GM21381 (cell line): Measurements from ENCODE around the gene HIBCH.
"Not testable (repeated sequence)": the region's sequence is repeated elsewhere in the genome, so short reads cannot be mapped to it uniquely, and the experiment has no call there.

Experiments used
- ATAC-seq: cut with Tn5 transposase; IDR thresholded peaks from one replicate; pipeline ENCODE4 v1.9.1; 2021; ENCODE audit warnings: mild to moderate bottlenecking, moderate library complexity; ENCODE audit not compliant: unreplicated experiment

HIBCH gene

GRCh38 chr2:190311893-190312634 is 7.6 kb downstream of the HIBCH start:
- no peak for ATAC-seq

- no peak for ATAC-seq
Observed at GRCh38 chr2:190308031-190308430, 11.6 kb downstream of the HIBCH start.

GRCh38 chr2:190304404-190304803 is 15.2 kb downstream of the HIBCH start:
- no peak for ATAC-seq

- ATAC-seq: no peak
Observed at GRCh38 chr2:190303647-190304046, 16.0 kb downstream of the HIBCH start.

- ATAC-seq: no peak
Observed at GRCh38 chr2:190302052-190302451, 17.6 kb downstream of the HIBCH start.

- no peak for ATAC-seq
Observed at GRCh38 chr2:190301032-190301431, 18.6 kb downstream of the HIBCH start.

- not testable (repeated sequence) for ATAC-seq
Observed at GRCh38 chr2:190297880-190298279, 21.7 kb downstream of the HIBCH start.

GRCh38 chr2:190283783-190284182 is 35.8 kb downstream of the HIBCH start:
- ATAC-seq: no peak

GRCh38 chr2:190280565-190281350 is 38.9 kb downstream of the HIBCH start:
- no peak for ATAC-seq

GRCh38 chr2:190279256-190280134 is 40.1 kb downstream of the HIBCH start:
- ATAC-seq: not testable (repeated sequence)

- ATAC-seq: no peak
Observed at GRCh38 chr2:190277234-190278112, 42.2 kb downstream of the HIBCH start.

- peak; percentile 64 for ATAC-seq
Observed at GRCh38 chr2:190272457-190272842, 47.2 kb downstream of the HIBCH start.

GRCh38 chr2:190271783-190272456 is 47.7 kb downstream of the HIBCH start:
- peak; percentile 14 for ATAC-seq

- no peak for ATAC-seq
Observed at GRCh38 chr2:190270298-190270697, 49.3 kb downstream of the HIBCH start.

- ATAC-seq: not testable (repeated sequence)
Observed at GRCh38 chr2:190269699-190270098, 49.9 kb downstream of the HIBCH start.

GRCh38 chr2:190267302-190267701 is 52.3 kb downstream of the HIBCH start:
- no peak for ATAC-seq

GRCh38 chr2:190266314-190266713 is 53.3 kb downstream of the HIBCH start:
- no peak for ATAC-seq

- ATAC-seq: no peak
Observed at GRCh38 chr2:190261851-190262250, 57.8 kb downstream of the HIBCH start.

- no peak for ATAC-seq
Observed at GRCh38 chr2:190256087-190256486, 63.5 kb downstream of the HIBCH start.

- ATAC-seq: no peak
Observed at GRCh38 chr2:190255676-190256075, 64.0 kb downstream of the HIBCH start.
